ENCODE results near the gene SLFN11.

Gene SLFN11

DNA sequence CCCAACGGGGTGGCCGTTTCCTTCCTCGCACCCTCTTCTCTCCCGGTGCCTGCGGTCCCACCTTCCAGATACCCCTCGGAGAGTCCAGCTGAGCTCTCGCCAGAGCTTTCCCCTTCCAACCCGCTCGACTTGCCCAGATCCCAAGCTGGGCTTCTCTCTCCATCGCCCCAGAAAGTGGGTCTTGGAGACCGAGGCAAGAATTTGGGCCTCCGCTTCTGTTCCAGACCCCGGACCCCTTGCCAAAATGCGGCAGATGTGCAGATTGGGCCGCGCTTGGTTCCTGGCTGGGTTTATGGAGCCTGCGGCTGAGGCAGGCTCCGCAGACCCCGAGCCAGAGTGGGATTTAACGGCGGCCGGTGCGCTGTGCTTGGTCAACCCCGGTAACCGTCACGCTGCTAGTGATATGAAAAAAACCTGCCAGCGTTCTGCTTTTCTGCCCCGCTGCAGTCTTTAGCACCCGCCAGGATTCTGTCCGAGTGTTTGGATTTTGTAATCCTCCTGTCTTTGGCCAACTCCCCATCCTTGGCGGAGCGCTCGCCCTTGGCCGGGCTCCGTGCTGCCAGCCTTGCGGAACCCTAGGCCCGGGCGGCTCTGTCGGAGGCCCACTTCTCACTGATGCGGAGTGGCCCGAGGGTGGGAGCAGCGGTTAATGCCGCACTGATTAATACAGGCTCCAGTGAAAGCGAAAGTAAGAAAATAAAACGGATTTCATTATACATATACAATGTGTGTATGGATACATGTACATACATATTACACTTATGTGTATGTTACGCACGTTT is 754 bp upstream of the SLFN11 start:
- no peak for TF ChIP-seq CTCF (IDR thresholded peaks at IDR 0.05; ENCODE audit: low read depth, low read length, poor library complexity, severe bottlenecking)
- peak; percentile 63 for TF ChIP-seq EZH2phosphoT487 (IDR thresholded peaks at IDR 0.05; ENCODE audit: borderline replicate concordance, low read length)
- H3K4me3 ChIP-seq (ENCODE audit: low read length), result peak overlapping the region; percentile 76
- no peaks in the 10 kb centered on the region for H4K20me1 ChIP-seq (ENCODE audit: control insufficient read depth, insufficient read depth, low read depth, low read length)
- H3F3A ChIP-seq (ENCODE audit: control insufficient read depth, insufficient read depth), result no peaks in the 10 kb centered on the region
- peak overlapping the region; percentile 55 for H3K27ac ChIP-seq (ENCODE audit: low read depth, low read length)
- H3K9me2 ChIP-seq (replicated peaks; ENCODE audit: control insufficient read depth, low read length), result no peaks in the 10 kb centered on the region
- peaks cover 34% of the 10 kb centered on the region for H3K79me2 ChIP-seq (ENCODE audit: control insufficient read depth, low read length)
- H3K4me1 ChIP-seq (ENCODE audit: control insufficient read depth, low read length), result peaks cover 13% of the 10 kb centered on the region
- peaks cover 7% of the 10 kb centered on the region for H3K36me3 ChIP-seq (ENCODE audit: control insufficient read depth, low read length)
- peaks cover 40% of the 10 kb centered on the region for H3K27me3 ChIP-seq (ENCODE audit: control insufficient read depth, low read length)
- H3K4me2 ChIP-seq (ENCODE audit: low read length), result peak overlapping the region; percentile 77
- peaks cover 15% of the 10 kb centered on the region for H3K9me3 ChIP-seq (ENCODE audit: control insufficient read depth, insufficient read depth, low read length)

DNA sequence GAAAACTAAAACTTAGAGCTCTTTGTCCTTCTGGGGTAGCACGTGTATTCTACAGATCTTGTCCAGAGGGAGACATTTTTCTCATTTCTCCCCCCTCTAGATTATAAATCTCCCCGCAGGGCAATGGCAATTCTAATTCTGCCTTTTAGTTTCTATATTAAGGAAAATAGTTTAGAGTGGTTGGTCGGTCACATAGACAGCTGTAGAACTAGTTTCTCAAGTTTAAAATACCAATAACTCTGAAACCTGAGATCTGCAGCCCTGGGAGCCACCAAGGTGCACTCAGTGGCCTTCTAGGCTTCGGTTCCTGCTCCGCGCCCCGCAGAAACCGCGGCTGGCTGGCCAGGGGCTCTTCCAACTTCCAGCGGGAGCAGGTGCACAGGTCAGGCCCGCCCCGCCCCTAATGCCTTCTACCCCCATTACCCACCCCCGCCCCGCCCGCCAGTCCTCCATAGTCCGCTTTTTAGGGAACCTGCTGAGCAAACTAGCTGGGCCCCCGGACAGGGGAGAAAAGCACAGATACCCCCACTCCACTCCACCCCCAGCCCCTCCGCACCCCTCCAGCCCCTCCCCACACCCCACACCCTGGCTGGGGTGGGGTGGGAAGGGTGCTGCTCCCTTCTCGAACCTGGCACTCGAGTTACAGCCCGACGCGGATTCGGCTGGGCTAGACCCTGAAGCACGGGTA is 431 bp downstream of the SLFN11 start:
- H3K36me3 ChIP-seq (ENCODE audit: control insufficient read depth, low read length), result peaks cover 7% of the 10 kb centered on the region
- peaks cover 16% of the 10 kb centered on the region for H3K9me3 ChIP-seq (ENCODE audit: control insufficient read depth, insufficient read depth, low read length)
- H3K4me3 ChIP-seq (ENCODE audit: low read length), result peak overlapping the region; percentile 76
- H3K79me2 ChIP-seq (ENCODE audit: control insufficient read depth, low read length), result peaks cover 34% of the 10 kb centered on the region
- peak overlapping the region; percentile 55 for H3K27ac ChIP-seq (ENCODE audit: low read depth, low read length)
- H3K27me3 ChIP-seq (ENCODE audit: control insufficient read depth, low read length), result peaks cover 40% of the 10 kb centered on the region
- peak overlapping the region; percentile 77 for H3K4me2 ChIP-seq (ENCODE audit: low read length)
- no peaks in the 10 kb centered on the region for H4K20me1 ChIP-seq (ENCODE audit: control insufficient read depth, insufficient read depth, low read depth, low read length)
- H3K4me1 ChIP-seq (ENCODE audit: control insufficient read depth, low read length), result peaks cover 19% of the 10 kb centered on the region
- TF ChIP-seq EZH2phosphoT487 (IDR thresholded peaks at IDR 0.05; ENCODE audit: borderline replicate concordance, low read length) (no peak), CTCF (IDR thresholded peaks at IDR 0.05; ENCODE audit: low read depth, low read length, poor library complexity, severe bottlenecking) (no peak)
- H3K9me2 ChIP-seq (replicated peaks; ENCODE audit: control insufficient read depth, low read length), result no peaks in the 10 kb centered on the region
- H3F3A ChIP-seq (ENCODE audit: control insufficient read depth, insufficient read depth), result no peaks in the 10 kb centered on the region

DNA sequence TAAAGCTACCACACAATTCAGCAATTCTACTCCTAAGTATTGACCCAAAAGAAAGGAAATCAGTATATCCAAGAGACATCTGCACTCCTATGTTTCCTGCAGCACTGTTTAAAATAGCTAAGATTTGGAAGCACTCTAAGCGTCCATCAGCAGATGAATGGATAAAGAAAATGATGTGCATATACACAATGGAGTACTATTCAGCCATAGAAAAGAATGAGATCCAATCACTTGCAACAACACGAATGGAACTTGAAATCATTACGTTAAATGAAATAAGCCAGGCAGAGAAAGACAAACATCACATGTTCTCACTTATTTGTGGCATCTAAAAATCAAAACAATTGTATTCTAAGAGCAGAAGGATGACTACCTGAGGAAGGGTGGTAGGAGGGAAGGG is 1.5 kb downstream of the SLFN11 start:
- H3K9me3 ChIP-seq (ENCODE audit: control insufficient read depth, insufficient read depth, low read length), result peaks cover 16% of the 10 kb centered on the region
- H3K4me3 ChIP-seq (ENCODE audit: low read length), result peak overlapping the region; percentile 76; the same call in 1 of the 2 replicates
- H3K27me3 ChIP-seq (ENCODE audit: control insufficient read depth, low read length), result peaks cover 35% of the 10 kb centered on the region
- H4K20me1 ChIP-seq (ENCODE audit: control insufficient read depth, insufficient read depth, low read depth, low read length), result no peaks in the 10 kb centered on the region
- H3K9me2 ChIP-seq (replicated peaks; ENCODE audit: control insufficient read depth, low read length), result no peaks in the 10 kb centered on the region
- peaks cover 38% of the 10 kb centered on the region for H3K79me2 ChIP-seq (ENCODE audit: control insufficient read depth, low read length)
- H3K4me1 ChIP-seq (ENCODE audit: control insufficient read depth, low read length), result peaks cover 25% of the 10 kb centered on the region
- no peak overlapping the region for H3K27ac ChIP-seq (ENCODE audit: low read depth, low read length)
- H3K36me3 ChIP-seq (ENCODE audit: control insufficient read depth, low read length), result peaks cover 7% of the 10 kb centered on the region
- H3F3A ChIP-seq (ENCODE audit: control insufficient read depth, insufficient read depth), result no peaks in the 10 kb centered on the region
- no peak for TF ChIP-seq EZH2phosphoT487 (IDR thresholded peaks at IDR 0.05; ENCODE audit: borderline replicate concordance, low read length)
- TF ChIP-seq CTCF (IDR thresholded peaks at IDR 0.05; ENCODE audit: low read depth, low read length, poor library complexity, severe bottlenecking), result no peak
- H3K4me2 ChIP-seq (ENCODE audit: low read length), result peak overlapping the region; percentile 25; the same call in 1 of the 2 replicates
